Measurements from ENCODE around the gene ASH1L.

GRCh38 chr1:155322953-155323728, 239.5 kb downstream of the ASH1L start:
- no peak for TF ChIP-seq RARB (CRISPR knock-in tag; IDR thresholded peaks at IDR 0.05)
- TF ChIP-seq, protein P1, sequence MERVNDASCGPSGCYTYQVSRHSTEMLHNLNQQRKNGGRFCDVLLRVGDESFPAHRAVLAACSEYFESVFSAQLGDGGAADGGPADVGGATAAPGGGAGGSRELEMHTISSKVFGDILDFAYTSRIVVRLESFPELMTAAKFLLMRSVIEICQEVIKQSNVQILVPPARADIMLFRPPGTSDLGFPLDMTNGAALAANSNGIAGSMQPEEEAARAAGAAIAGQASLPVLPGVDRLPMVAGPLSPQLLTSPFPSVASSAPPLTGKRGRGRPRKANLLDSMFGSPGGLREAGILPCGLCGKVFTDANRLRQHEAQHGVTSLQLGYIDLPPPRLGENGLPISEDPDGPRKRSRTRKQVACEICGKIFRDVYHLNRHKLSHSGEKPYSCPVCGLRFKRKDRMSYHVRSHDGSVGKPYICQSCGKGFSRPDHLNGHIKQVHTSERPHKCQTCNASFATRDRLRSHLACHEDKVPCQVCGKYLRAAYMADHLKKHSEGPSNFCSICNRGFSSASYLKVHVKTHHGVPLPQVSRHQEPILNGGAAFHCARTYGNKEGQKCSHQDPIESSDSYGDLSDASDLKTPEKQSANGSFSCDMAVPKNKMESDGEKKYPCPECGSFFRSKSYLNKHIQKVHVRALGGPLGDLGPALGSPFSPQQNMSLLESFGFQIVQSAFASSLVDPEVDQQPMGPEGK (CRISPR knock-in tag; IDR thresholded peaks at IDR 0.05; ENCODE audit: borderline replicate concordance) = no peak
- no peak for TF ChIP-seq TCF4 (CRISPR knock-in tag; IDR thresholded peaks at IDR 0.05; ENCODE audit: borderline replicate concordance)

Data from SK-N-SH treated with all-trans-retinoic acid at 6 μM for 48 hours (cell line).